CD4-positive, alpha-beta T cell treated with Interleukin-15 for 1 hour (primary cell): ENCODE measurements around the gene DLK1.

Experiments
- DNase-seq: peaks from one replicate; pipeline ENCODE4 v3.0.0-alpha.2; 2020

The DLK1 gene

GRCh38 chr14:100726550-100727085 lies at the start of gene DLK1:
DLK1 (plus strand) TSS chr14:100726892; CDS start chr14:100727069, 177 bp downstream.
- no peak for DNase-seq

GRCh38 chr14:100677152-100677551 lies 49.5 kb upstream of the DLK1 start:
- no peak for DNase-seq

- DNase-seq = peak; percentile 32
These were observed 48.9 kb upstream of the DLK1 start for GRCh38 chr14:100677554-100678468.

- DNase-seq = no peak
These were observed 48.2 kb upstream of the DLK1 start for GRCh38 chr14:100678469-100678828.

GRCh38 chr14:100679153-100679552 lies 47.5 kb upstream of the DLK1 start:
- no peak for DNase-seq

GRCh38 chr14:100679707-100680438 lies 46.8 kb upstream of the DLK1 start:
- DNase-seq = no peak

- peak; percentile 43 for DNase-seq
These were observed 46.1 kb upstream of the DLK1 start for GRCh38 chr14:100680439-100681051.

GRCh38 chr14:100681111-100681510 lies 45.6 kb upstream of the DLK1 start:
- no peak for DNase-seq

GRCh38 chr14:100682749-100683148 lies 43.9 kb upstream of the DLK1 start:
- no peak for DNase-seq

GRCh38 chr14:100683578-100683977 lies 43.1 kb upstream of the DLK1 start:
- no peak for DNase-seq

- no peak for DNase-seq
These were observed 42.5 kb upstream of the DLK1 start for GRCh38 chr14:100684154-100684553.

- DNase-seq = no peak
These were observed 41.7 kb upstream of the DLK1 start for GRCh38 chr14:100684961-100685360.

- DNase-seq = no peak
These were observed 39.8 kb upstream of the DLK1 start for GRCh38 chr14:100686858-100687257.

GRCh38 chr14:100687386-100687785 lies 39.3 kb upstream of the DLK1 start:
- no peak for DNase-seq

GRCh38 chr14:100688051-100688450 lies 38.6 kb upstream of the DLK1 start:
- no peak for DNase-seq

GRCh38 chr14:100688598-100689461 lies 37.9 kb upstream of the DLK1 start:
- no peak for DNase-seq

- DNase-seq = no peak
These were observed 36.0 kb upstream of the DLK1 start for GRCh38 chr14:100690672-100691071.

- DNase-seq = no peak
These were observed 35.2 kb upstream of the DLK1 start for GRCh38 chr14:100691395-100692056.

GRCh38 chr14:100692256-100692655 lies 34.4 kb upstream of the DLK1 start:
- DNase-seq = no peak

- DNase-seq = no peak
These were observed 33.7 kb upstream of the DLK1 start for GRCh38 chr14:100692859-100693558.
